HL-60 (cell line): ENCODE data around the gene ABCB9.

Source experiments
- REST ChIP-seq: IDR thresholded peaks from 2 replicates; pipeline ENCODE4 v1.6.1; 2012; ENCODE audit warnings: low read depth; ENCODE audit not compliant: insufficient replicate concordance
- TF ChIP-seq, protein P1 (sequence below): IDR thresholded peaks from one replicate; pipeline ENCODE4 v1.5.1; 2011; ENCODE audit warnings: low read length, control low read depth, inconsistent platforms; ENCODE audit not compliant: insufficient read depth

DNA sequence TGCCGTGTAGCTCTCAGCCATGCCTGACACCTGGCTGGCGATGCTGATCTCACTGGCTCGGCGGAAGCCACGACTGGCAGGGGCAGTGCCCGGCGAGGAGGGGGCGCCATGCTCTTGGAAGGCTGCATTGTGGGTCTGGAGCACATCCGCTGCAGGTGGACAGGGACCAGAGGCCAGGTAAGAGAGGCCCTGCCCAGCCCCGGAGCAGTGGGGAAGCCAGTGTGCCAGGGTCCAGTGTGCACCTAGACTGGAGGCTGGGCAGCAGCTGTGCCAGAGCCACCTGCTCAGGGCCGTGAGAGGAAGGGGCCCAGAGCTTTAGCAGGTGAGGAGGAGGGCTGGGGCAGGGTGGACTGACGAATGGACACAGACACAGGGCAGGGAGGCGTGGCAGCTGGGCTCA, 24.3 kb upstream of the ABCB9 start:
- TF ChIP-seq, protein P1, sequence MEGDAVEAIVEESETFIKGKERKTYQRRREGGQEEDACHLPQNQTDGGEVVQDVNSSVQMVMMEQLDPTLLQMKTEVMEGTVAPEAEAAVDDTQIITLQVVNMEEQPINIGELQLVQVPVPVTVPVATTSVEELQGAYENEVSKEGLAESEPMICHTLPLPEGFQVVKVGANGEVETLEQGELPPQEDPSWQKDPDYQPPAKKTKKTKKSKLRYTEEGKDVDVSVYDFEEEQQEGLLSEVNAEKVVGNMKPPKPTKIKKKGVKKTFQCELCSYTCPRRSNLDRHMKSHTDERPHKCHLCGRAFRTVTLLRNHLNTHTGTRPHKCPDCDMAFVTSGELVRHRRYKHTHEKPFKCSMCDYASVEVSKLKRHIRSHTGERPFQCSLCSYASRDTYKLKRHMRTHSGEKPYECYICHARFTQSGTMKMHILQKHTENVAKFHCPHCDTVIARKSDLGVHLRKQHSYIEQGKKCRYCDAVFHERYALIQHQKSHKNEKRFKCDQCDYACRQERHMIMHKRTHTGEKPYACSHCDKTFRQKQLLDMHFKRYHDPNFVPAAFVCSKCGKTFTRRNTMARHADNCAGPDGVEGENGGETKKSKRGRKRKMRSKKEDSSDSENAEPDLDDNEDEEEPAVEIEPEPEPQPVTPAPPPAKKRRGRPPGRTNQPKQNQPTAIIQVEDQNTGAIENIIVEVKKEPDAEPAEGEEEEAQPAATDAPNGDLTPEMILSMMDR, result no peak
- TF ChIP-seq REST, result no peak
